Measurements from ENCODE around the gene SLC25A1. TPM values are rescaled to one million over a fixed set of nuclear protein-coding genes. Genes with fewer than 3 reads are reported as not detected.

SLC25A1 gene
- total and polyA plus RNA-seq, 2 experiments from 2014 or later: 141 to 242 TPM

Other genes starting within 250 kb of the SLC25A1 start
- 31.9 and 67.4 TPM in 2 replicates for gene PRODH, start 242.4 kb downstream of the SLC25A1 start, total RNA-seq (2014; rRNA removed; shearing (Covaris generic))
- 7.6 and 10.0 TPM in 2 replicates for gene PRODH, start 242.4 kb downstream of the SLC25A1 start, polyA plus RNA-seq (2016; fragmentation: Nextera tagmentation; extraction: Ambion mirVana)
- 59.3 and 83.0 TPM in 2 replicates for gene DGCR2, start 56.3 kb downstream of the SLC25A1 start, total RNA-seq (2014; rRNA removed; shearing (Covaris generic))
- gene DGCR2, start 56.3 kb downstream of the SLC25A1 start, polyA plus RNA-seq (2016; fragmentation: Nextera tagmentation; extraction: Ambion mirVana): 18.5 and 21.0 TPM in 2 replicates
- gene TSSK2, start 47.4 kb downstream of the SLC25A1 start, total RNA-seq (2014; rRNA removed; shearing (Covaris generic)): not detected in 2 replicates
- gene TSSK2, start 47.4 kb downstream of the SLC25A1 start, polyA plus RNA-seq (2016; fragmentation: Nextera tagmentation; extraction: Ambion mirVana): not detected in 2 replicates
- gene ESS2, start 34.1 kb downstream of the SLC25A1 start, total RNA-seq (2014; rRNA removed; shearing (Covaris generic)): 18.4 and 21.6 TPM in 2 replicates
- 12.3 and 15.2 TPM in 2 replicates for gene ESS2, start 34.1 kb downstream of the SLC25A1 start, polyA plus RNA-seq (2016; fragmentation: Nextera tagmentation; extraction: Ambion mirVana)
- gene GSC2, start 28.4 kb downstream of the SLC25A1 start, total RNA-seq (2014; rRNA removed; shearing (Covaris generic)): not detected in 2 replicates
- gene GSC2, start 28.4 kb downstream of the SLC25A1 start, polyA plus RNA-seq (2016; fragmentation: Nextera tagmentation; extraction: Ambion mirVana): not detected in 2 replicates
- 13.4 and 15.1 TPM in 2 replicates for gene CLTCL1, start 113.0 kb upstream of the SLC25A1 start, total RNA-seq (2014; rRNA removed; shearing (Covaris generic))
- gene CLTCL1, start 113.0 kb upstream of the SLC25A1 start, polyA plus RNA-seq (2016; fragmentation: Nextera tagmentation; extraction: Ambion mirVana): 5.4 and 6.6 TPM in 2 replicates

All from GM23338 (cell line).